HFF-Myc (cell line): ENCODE data around the gene B4GALT2.

Experiments
- DNase-seq: peaks from one replicate; pipeline ENCODE4 v3.0.0-alpha.2; 2011; ENCODE audit warnings: low read depth; ENCODE audit errors: extremely low read depth
- H3K4me3 ChIP-seq: replicated peaks from 2 replicates; pipeline ENCODE4 v1.5.1; 2011; ENCODE audit warnings: low read depth, mild to moderate bottlenecking, control low read depth, low read length
- TF ChIP-seq, protein P1 (sequence below): IDR thresholded peaks from 2 replicates; pipeline ENCODE4 v1.5.1; 2012; ENCODE audit warnings: mild to moderate bottlenecking, low read depth, low read length, control low read depth; ENCODE audit errors: missing control alignments

Gene B4GALT2

DNA sequence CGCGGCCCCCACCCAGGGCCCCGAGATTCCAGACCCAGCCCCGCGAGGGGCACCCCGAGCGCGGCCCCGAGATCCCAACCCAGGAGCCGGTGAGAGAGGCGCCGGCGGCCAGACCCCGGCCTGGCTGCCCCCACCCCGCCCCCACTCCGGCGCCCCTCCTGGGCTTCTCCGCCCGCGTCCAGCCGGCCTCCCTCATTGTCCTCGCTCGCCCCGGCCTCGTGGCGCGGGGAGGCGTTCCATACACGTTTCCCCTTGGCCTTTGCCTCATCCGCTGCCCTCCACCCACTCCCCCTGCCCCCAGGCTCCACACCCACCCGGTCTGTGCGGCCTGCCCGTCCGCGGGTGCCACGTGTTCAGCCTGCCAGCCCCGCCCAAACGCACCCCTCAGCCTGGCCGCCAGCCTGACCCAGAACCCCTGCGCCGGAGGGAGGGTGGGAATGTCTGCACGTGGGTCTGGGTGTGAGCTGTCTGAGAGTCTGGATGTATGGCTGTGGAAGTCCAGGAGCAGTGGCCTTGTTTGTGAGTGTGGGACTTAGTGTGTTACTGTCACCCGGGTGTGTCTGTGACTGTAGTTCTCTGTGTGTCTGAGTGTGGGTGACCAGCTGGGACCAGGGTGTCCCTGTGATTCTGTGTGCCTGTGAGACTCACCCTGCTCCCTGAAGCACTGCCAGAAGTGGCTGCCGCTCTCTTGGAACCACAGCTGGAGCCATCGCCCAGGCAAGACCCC lies 681 bp downstream of the B4GALT2 start:
- TF ChIP-seq, protein P1, sequence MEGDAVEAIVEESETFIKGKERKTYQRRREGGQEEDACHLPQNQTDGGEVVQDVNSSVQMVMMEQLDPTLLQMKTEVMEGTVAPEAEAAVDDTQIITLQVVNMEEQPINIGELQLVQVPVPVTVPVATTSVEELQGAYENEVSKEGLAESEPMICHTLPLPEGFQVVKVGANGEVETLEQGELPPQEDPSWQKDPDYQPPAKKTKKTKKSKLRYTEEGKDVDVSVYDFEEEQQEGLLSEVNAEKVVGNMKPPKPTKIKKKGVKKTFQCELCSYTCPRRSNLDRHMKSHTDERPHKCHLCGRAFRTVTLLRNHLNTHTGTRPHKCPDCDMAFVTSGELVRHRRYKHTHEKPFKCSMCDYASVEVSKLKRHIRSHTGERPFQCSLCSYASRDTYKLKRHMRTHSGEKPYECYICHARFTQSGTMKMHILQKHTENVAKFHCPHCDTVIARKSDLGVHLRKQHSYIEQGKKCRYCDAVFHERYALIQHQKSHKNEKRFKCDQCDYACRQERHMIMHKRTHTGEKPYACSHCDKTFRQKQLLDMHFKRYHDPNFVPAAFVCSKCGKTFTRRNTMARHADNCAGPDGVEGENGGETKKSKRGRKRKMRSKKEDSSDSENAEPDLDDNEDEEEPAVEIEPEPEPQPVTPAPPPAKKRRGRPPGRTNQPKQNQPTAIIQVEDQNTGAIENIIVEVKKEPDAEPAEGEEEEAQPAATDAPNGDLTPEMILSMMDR, result no peak
- DNase-seq, result no peak
- peak overlapping the region; percentile 63 for H3K4me3 ChIP-seq

DNA sequence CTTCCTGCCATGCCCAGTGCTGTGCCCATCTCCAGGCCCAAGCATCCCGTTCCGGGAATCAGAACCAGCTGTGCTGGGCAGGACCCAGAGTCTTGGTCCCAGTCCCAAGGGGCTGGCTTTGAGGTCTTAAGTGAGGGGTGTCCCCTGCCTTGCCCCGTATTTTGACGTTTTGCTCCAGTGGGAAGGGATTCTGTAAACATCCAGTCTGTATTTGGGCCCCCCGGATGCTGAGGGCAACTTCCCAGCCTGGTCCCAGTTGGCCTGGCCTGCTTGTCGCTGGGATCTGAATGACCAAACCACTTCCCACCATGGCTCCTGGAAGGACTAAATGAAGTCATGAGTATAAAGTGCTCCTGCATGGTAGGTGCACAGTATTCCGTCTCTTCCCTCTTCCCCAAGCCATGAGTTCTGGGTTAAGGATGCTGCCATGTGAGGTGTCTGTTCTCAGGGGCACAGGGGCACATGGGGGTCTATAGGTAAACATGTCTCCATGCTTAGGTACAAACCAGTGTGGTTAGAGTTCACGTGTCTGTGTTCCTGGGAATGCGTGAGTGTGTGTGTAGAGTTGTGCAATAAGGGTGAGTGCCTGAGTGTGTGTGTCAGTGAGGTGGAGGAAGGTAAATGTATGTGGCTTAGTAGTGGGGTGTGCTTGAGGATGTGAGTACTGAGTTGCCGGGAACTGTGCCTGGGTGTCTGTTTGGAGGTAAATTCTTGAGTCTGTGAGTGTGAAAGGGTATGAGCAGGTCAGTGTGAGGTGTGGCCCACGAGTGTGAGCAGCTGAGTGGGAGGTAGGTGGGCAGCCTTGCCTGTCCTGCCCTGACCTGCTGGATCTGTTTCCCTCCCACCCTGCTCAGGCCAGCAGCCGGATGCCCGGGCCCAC lies 1.5 kb downstream of the B4GALT2 start:
- TF ChIP-seq, protein P1, result no peak
- DNase-seq, result no peak
- peak overlapping the region; percentile 63 for H3K4me3 ChIP-seq

DNA sequence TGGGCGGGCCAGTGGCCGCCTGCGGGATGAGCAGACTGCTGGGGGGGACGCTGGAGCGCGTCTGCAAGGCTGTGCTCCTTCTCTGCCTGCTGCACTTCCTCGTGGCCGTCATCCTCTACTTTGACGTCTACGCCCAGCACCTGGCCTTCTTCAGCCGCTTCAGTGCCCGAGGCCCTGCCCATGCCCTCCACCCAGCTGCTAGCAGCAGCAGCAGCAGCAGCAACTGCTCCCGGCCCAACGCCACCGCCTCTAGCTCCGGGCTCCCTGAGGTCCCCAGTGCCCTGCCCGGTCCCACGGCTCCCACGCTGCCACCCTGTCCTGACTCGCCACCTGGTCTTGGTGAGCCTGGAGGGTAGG lies 2.1 kb downstream of the B4GALT2 start:
- no peak for DNase-seq
- peak overlapping the region; percentile 63 for H3K4me3 ChIP-seq
- TF ChIP-seq, protein P1, result no peak

DNA sequence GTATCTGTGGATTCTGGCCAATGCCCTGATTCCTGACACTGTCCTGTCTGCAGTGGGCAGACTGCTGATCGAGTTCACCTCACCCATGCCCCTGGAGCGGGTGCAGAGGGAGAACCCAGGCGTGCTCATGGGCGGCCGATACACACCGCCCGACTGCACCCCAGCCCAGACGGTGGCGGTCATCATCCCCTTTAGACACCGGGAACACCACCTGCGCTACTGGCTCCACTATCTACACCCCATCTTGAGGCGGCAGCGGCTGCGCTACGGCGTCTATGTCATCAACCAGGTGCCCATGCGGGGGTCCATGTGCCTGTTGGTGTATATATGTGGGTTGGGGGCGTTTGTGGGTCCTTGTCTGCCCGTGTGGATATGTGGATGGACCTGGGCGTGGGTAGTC lies 2.6 kb downstream of the B4GALT2 start:
- peak overlapping the region; percentile 63; the same call in 1 of the 2 replicates for H3K4me3 ChIP-seq
- no peak for DNase-seq
- TF ChIP-seq, protein P1, result no peak

DNA sequence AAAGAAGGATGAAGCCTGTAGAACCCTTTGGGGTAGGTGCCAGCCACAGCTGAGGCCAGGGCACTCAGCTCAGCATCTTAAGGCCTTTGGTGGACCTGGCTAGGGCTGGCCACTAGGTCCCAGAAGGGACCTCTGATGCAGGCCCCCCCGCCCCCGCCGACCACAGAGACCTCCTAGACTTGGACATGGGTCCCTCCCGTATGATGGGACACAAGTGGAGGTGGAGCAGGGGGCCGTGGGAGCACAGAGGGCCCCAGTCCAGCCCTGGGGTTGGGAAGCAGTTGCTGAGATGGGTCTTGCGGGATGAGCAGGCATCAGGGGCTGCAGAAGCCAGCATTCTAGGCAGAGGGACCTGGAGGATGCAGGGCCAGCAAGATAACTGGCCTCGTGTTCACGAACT lies 3.2 kb downstream of the B4GALT2 start:
- TF ChIP-seq, protein P1, result no peak
- DNase-seq, result no peak
- H3K4me3 ChIP-seq, result no peak overlapping the region

- H3K4me3 ChIP-seq, result no peak overlapping the region
- TF ChIP-seq, protein P1, result no peak
- DNase-seq, result no peak
Observed at GRCh38 chr1:43982808-43983207, 3.8 kb downstream of the B4GALT2 start.
